HG03439 (cell line): ENCODE results near the gene AMY1A.
"Not testable (repeated sequence)": the region's sequence is repeated elsewhere in the genome, so short reads cannot be mapped to it uniquely, and the experiment has no call there.

Experiments
- ATAC-seq: cut with Tn5 transposase; IDR thresholded peaks from one replicate; pipeline ENCODE4 v1.9.1; 2021; ENCODE audit warnings: mild to moderate bottlenecking, moderate library complexity; ENCODE audit not compliant: unreplicated experiment

AMY1A gene

DNA sequence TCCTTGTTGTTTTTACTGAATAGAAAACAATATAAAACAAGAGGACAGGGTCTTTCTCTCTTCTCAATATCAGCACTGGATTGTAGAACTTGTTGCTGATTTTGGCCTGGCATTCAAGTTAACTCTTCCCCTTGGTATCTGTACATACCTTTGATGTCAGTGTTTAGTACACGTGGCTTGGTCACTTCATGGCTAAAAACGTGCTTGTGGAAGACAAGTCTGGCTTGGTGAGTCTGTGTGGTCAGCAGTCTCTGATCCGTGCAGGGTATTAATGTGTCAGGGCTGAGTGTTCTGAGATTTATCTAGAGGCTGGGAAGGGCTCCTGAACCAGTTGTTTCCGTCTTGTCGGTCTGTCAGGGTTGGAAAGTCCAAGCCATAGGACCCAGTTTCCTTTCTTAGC, at the start of gene AMY1A:
AMY1A (plus strand) TSS at position 301 of the 400 bp plus-strand sequence. CDS start 571 bp downstream, outside the sequence.
- ATAC-seq, result not testable (repeated sequence)

DNA sequence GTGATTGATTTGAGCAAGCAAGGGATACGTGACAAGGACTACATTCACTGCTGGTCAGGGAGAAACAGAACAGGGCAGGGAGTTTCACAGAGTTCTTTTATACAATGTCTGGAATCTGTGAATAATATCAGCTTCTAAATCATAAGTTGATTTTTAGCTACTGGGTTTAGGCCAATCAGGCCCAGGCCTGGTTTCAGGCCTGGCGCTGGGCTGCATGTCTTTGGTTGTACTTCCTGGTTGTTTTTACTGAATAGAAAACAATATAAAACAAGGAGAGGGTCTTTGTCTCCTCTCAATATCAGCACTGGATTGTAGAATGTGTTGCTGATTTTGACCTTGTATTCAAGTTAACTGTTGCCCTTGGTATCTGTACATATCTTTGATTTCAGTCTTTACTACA, 39.2 kb upstream of the AMY1A start:
- no peak for ATAC-seq

DNA sequence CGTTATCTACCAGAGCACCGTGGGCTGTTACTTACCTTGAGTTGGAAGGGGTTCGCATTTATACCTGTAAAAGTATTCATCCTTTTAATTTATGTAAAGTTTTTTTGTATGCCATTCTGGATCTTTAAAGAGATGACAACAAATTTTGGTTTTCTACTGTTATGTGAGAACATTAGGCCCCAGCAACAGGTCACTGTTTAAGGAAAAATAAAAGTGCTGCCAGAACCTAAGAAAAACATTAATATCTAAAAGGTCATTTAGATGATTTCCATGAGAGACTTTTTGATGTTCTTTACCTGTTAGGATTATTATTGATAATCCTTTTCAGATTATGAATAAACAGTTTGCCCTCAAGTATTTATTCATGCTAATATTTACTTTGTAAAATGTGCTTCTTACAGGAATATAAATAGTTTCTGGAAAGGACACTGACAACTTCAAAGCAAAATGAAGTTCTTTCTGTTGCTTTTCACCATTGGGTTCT, 38.5 kb upstream of the AMY1A start, which contains the start of gene AMY2A:
AMY2A (plus strand) TSS at position 434 of the 484 bp plus-strand sequence; CDS start at position 448, 14 bp downstream.
- not testable (repeated sequence) for ATAC-seq

DNA sequence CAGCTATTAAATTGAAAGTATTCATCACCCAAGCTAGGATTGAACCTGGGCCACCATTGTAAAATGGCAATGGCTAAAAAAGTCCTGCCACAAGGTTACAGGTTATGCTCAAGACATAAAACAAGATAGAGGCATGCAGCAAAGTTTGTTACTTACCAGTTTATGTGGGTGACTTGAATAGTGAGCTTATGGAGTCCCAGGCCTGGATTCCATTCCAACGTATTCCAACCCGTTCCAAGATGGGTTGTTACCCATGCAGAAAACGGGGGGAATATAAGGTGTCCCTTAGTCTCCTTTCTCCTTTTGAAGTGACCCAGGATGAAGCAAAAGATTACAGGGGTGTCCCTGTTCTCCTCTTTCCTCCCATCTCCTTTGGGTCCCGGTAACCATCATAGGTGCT, 28.1 kb upstream of the AMY1A start:
- not testable (repeated sequence) for ATAC-seq

DNA sequence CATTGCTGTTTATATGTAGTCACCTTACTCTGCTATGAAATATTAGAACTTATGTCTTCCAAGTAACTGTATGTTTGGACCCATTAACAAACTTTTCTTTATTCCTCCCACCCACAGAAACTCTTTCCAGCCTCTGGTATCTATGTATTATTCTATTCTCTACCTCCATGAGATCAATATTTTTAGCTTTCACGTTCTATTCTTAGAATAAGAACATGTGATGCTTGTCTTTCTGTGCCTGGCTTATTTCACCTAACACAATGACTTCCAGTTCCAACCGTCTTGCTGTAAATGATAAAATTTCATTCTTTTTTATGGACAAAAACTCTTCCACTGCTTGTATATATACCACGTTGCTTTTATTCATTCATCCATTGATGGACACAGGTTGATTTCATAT, 14.4 kb upstream of the AMY1A start:
- not testable (repeated sequence) for ATAC-seq

DNA sequence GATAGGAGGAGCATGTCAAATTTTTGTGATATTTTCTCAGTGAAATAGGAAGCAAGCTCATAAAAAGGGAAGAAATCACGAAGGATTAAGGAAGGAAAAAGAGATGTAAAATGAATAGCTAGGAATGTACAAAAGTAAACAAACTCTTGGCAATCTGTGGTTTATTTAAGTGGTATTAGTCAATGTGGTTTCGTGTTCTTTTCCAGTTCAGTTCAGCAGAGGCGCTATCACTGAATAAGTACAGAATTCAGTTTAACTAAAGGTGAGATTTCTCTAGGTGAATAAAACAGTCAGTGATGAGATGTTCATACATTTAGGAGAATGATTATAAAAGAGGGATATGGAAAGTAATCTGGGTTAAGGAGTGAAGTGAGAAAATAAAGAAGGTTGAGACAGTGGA, 11.7 kb upstream of the AMY1A start:
- not testable (repeated sequence) for ATAC-seq

DNA sequence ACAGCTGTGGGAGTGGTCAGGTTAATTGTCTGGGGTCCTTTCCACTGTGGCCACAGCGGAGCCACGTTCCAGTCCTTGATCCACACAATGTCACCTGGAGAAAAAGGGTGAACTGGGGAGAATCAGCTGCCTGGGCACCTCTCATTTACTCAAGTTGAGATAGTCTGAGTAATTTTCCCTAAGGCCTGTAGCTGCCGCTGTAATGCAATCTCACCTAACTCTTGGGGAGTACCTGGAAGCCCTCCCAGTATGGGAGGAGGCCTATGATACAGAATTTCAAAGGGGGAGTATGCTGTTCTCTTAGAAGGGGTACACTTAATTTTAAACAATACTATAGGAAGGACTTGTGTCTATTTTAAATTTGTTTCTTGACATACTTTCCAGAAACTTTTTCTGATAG, 5.3 kb upstream of the AMY1A start:
- ATAC-seq, result not testable (repeated sequence)

DNA sequence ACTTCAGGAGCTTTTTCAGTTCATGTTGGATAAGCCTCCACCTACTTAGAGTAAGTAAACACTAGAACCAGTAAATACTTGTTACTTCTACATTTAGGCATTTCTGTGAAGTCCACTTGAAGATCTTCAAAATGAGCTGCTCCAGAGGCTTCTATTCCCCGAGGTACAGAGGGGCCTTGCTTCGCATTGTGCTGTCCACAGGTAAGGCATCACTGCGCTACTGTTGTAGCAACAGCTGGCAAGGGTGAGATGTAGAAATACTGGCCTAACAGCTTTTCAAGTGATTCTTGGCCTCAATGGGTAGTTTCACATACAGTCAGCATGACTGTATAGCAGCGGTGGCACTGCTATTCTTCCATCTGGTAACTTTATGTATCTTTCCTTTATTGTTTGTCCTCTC, 4.7 kb upstream of the AMY1A start:
- ATAC-seq, result not testable (repeated sequence)

DNA sequence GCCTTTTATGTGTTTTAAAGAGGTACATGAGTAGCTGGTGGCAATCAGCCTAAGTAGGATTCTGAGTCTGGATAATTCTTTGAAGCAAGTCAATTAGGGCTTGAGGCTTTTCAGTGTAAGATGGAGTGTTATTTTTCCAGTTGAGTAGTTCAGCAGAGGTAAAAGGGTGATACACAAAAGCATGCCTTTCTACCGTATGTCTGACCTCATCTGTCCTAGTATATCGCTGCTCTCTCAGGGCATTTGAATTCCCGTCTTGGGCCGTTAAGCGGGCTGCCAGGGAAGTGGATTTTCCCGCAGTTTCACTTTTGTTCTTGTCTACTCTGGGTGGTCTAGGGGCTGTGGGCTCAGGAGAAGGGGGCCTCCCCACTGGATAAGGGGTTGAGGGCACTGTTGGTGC, 1.4 kb upstream of the AMY1A start:
- not testable (repeated sequence) for ATAC-seq

DNA sequence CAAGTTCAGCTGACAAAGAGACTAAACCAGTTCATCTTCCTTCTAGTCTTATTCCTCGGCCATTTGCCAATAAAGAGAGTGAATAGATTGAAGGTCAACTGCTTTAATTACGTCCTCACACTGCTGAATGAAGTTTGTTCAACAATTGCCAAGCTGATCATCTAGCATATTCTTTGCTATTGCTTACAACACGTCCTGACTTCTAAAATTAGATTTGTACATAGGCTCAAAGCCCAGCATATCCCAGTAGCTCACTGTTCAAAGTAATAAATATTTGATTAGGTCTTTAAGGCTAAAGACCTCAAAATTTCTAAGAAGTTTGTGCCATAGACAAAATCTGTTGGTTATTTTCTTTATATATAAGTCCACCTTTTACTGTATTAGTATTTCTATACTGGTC, 20.8 kb downstream of the AMY1A start:
- not testable (repeated sequence) for ATAC-seq

DNA sequence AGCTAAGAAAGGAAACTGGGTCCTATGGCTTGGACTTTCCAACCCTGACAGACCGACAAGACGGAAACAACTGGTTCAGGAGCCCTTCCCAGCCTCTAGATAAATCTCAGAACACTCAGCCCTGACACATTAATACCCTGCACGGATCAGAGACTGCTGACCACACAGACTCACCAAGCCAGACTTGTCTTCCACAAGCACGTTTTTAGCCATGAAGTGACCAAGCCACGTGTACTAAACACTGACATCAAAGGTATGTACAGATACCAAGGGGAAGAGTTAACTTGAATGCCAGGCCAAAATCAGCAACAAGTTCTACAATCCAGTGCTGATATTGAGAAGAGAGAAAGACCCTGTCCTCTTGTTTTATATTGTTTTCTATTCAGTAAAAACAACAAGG, 40.5 kb downstream of the AMY1A start, which contains the start of gene AMY1B:
AMY1B (minus strand) TSS at position 101 of the 400 bp plus-strand sequence. CDS start 571 bp downstream, outside the sequence.
- ATAC-seq, result not testable (repeated sequence)

DNA sequence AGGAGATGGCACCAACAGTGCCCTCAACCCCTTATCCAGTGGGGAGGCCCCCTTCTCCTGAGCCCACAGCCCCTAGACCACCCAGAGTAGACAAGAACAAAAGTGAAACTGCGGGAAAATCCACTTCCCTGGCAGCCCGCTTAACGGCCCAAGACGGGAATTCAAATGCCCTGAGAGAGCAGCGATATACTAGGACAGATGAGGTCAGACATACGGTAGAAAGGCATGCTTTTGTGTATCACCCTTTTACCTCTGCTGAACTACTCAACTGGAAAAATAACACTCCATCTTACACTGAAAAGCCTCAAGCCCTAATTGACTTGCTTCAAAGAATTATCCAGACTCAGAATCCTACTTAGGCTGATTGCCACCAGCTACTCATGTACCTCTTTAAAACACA, 41.9 kb downstream of the AMY1A start:
- not testable (repeated sequence) for ATAC-seq

DNA sequence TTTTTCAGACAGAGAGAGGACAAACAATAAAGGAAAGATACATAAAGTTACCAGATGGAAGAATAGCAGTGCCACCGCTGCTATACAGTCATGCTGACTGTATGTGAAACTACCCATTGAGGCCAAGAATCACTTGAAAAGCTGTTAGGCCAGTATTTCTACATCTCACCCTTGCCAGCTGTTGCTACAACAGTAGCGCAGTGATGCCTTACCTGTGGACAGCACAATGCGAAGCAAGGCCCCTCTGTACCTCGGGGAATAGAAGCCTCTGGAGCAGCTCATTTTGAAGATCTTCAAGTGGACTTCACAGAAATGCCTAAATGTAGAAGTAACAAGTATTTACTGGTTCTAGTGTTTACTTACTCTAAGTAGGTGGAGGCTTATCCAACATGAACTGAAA, 45.1 kb downstream of the AMY1A start:
- ATAC-seq, result not testable (repeated sequence)

DNA sequence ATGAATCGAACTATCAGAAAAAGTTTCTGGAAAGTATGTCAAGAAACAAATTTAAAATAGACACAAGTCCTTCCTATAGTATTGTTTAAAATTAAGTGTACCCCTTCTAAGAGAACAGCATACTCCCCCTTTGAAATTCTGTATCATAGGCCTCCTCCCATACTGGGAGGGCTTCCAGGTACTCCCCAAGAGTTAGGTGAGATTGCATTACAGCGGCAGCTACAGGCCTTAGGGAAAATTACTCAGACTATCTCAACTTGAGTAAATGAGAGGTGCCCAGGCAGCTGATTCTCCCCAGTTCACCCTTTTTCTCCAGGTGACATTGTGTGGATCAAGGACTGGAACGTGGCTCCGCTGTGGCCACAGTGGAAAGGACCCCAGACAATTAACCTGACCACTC, 45.7 kb downstream of the AMY1A start:
- not testable (repeated sequence) for ATAC-seq

DNA sequence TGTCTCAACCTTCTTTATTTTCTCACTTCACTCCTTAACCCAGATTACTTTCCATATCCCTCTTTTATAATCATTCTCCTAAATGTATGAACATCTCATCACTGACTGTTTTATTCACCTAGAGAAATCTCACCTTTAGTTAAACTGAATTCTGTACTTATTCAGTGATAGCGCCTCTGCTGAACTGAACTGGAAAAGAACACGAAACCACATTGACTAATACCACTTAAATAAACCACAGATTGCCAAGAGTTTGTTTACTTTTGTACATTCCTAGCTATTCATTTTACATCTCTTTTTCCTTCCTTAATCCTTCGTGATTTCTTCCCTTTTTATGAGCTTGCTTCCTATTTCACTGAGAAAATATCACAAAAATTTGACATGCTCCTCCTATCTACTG, 52.1 kb downstream of the AMY1A start:
- not testable (repeated sequence) for ATAC-seq

DNA sequence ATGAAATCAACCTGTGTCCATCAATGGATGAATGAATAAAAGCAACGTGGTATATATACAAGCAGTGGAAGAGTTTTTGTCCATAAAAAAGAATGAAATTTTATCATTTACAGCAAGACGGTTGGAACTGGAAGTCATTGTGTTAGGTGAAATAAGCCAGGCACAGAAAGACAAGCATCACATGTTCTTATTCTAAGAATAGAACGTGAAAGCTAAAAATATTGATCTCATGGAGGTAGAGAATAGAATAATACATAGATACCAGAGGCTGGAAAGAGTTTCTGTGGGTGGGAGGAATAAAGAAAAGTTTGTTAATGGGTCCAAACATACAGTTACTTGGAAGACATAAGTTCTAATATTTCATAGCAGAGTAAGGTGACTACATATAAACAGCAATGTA, 54.8 kb downstream of the AMY1A start:
- ATAC-seq, result not testable (repeated sequence)
